Measurements from ENCODE around the gene ATP13A3. TPM values are rescaled to one million over a fixed set of nuclear protein-coding genes. Genes with fewer than 3 reads are reported as not detected.
"Not testable (repeated sequence)": the region's sequence is repeated elsewhere in the genome, so short reads cannot be mapped to it uniquely, and the experiment has no call there.

The ATP13A3 gene
- total and polyA plus RNA-seq, 2 donors (not counting 1 experiment from before 2014, with no cell fraction given): 222 to 285 TPM

- no peaks in the 10 kb centered on the region for H4K20me1 ChIP-seq (ENCODE audit: control insufficient read depth, extremely low read depth, insufficient read depth, low read length)
- H3K9ac ChIP-seq (ENCODE audit: insufficient read depth, low read length): no peak overlapping the region
- no peak overlapping the region for H3K27ac ChIP-seq (ENCODE audit: insufficient read depth, low read length)
- TF ChIP-seq EZH2 (IDR thresholded peaks at IDR 0.05; ENCODE audit: low read length, missing control alignments) (no peak), CTCF (conservative IDR thresholded peaks at IDR 0.05 in 1 of 2, IDR thresholded peaks at IDR 0.05 in 1 of 2; ENCODE audit: low read depth in 1 of 2, low read length in 2 of 2) (no peak)
- no peak overlapping the region for H3K4me2 ChIP-seq (ENCODE audit: extremely low read depth, insufficient read depth, low read length)
- H3K36me3 ChIP-seq (ENCODE audit: control insufficient read depth, insufficient read depth, low read length): no peaks in the 10 kb centered on the region
- H3K9me3 ChIP-seq (ENCODE audit: control insufficient read depth, insufficient read depth, low read depth, low read length): no peaks in the 10 kb centered on the region
- no peak overlapping the region for H2AFZ ChIP-seq (ENCODE audit: low read length)
- no peaks in the 10 kb centered on the region for H3K27me3 ChIP-seq (ENCODE audit: control insufficient read depth, insufficient read depth, low read length)
- peak in 1 of 2 donors; percentile 95 for DNase-seq (ENCODE audit: low read depth in 2 of 2)
- peaks cover 5% of the 10 kb centered on the region for H3K4me1 ChIP-seq (ENCODE audit: control insufficient read depth, extremely low read depth, insufficient read depth, low read length)
- H3K4me3 ChIP-seq (replicated peaks in 1 of 4; ENCODE audit: control extremely low read depth in 1 of 4, insufficient read depth in 1 of 4, low read depth in 3 of 4, low read length in 4 of 4): no peak overlapping the region
- no peaks in the 10 kb centered on the region for H3K79me2 ChIP-seq (ENCODE audit: control insufficient read depth, insufficient read depth, low read length)
These were observed 16.3 kb upstream of the ATP13A3 start for GRCh38 chr3:194503081-194503531.

DNA sequence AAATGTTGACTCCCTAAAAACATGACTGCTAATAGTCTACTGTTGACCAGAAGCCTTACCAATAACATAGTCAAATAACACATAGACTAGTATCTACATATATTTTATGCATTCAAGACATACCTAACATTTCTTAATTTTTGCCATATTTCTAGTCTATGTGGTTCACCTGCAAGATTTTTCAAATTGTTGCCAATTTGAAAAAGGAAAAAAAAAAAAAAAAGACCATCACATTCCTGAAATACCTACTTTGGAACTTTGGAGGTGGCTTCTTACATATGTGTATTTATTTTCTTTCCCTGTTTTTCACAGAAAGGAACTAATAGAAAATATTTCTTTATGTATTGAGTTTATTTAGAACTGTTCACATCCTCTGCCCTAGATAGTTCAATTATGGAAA lies 13.4 kb upstream of the ATP13A3 start:
- Histone ChIP-seq H3K4me3 (replicated peaks in 1 of 4; ENCODE audit: control extremely low read depth in 1 of 4, insufficient read depth in 1 of 4, low read depth in 3 of 4, low read length in 4 of 4) (no peak overlapping the region), H3K36me3 (ENCODE audit: control insufficient read depth, insufficient read depth, low read length) (no peaks in the 10 kb centered on the region), H3K27ac (ENCODE audit: insufficient read depth, low read length) (no peak overlapping the region), H3K9me3 (ENCODE audit: control insufficient read depth, insufficient read depth, low read depth, low read length) (no peaks in the 10 kb centered on the region), H3K4me1 (ENCODE audit: control insufficient read depth, extremely low read depth, insufficient read depth, low read length) (peaks cover 4% of the 10 kb centered on the region), H3K27me3 (ENCODE audit: control insufficient read depth, insufficient read depth, low read length) (no peaks in the 10 kb centered on the region), H3K4me2 (ENCODE audit: extremely low read depth, insufficient read depth, low read length) (no peak overlapping the region), H3K9ac (ENCODE audit: insufficient read depth, low read length) (no peak overlapping the region), H4K20me1 (ENCODE audit: control insufficient read depth, extremely low read depth, insufficient read depth, low read length) (no peaks in the 10 kb centered on the region), H3K79me2 (ENCODE audit: control insufficient read depth, insufficient read depth, low read length) (no peaks in the 10 kb centered on the region), H2AFZ (ENCODE audit: low read length) (no peak overlapping the region)
- no peak for DNase-seq (ENCODE audit: low read depth in 2 of 2)
- TF ChIP-seq EZH2 (IDR thresholded peaks at IDR 0.05; ENCODE audit: low read length, missing control alignments): no peak
- TF ChIP-seq CTCF (conservative IDR thresholded peaks at IDR 0.05 in 1 of 2, IDR thresholded peaks at IDR 0.05 in 1 of 2; ENCODE audit: low read depth in 1 of 2, low read length in 2 of 2): no peak

DNA sequence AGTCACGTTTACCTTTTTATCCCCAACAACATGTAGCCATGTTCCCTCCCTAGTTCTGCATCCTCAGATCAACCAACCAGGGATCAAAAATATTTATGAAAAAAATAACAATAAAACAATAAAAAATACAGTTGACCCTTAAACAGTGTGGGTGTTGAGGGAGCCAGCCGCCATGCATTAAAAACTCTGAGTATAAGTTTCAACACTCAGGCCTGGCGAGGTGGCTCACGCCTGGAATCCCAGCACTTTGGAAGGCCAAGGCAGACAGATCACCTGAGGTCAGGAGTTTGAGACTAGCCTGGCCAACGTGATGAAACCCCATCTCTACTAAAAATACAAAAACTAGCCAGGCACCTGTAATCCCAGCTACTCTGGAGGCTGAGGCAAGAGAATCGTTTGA lies 12.7 kb upstream of the ATP13A3 start:
- DNase-seq (ENCODE audit: low read depth in 2 of 2); H3K79me2 ChIP-seq (ENCODE audit: control insufficient read depth, insufficient read depth, low read length); H3K4me1 ChIP-seq (ENCODE audit: control insufficient read depth, extremely low read depth, insufficient read depth, low read length); H3K9ac ChIP-seq (ENCODE audit: insufficient read depth, low read length); H3K4me2 ChIP-seq (ENCODE audit: extremely low read depth, insufficient read depth, low read length); H3K9me3 ChIP-seq (ENCODE audit: control insufficient read depth, insufficient read depth, low read depth, low read length); H3K27ac ChIP-seq (ENCODE audit: insufficient read depth, low read length); H4K20me1 ChIP-seq (ENCODE audit: control insufficient read depth, extremely low read depth, insufficient read depth, low read length); H3K36me3 ChIP-seq (ENCODE audit: control insufficient read depth, insufficient read depth, low read length); H2AFZ ChIP-seq (ENCODE audit: low read length); H3K4me3 ChIP-seq (replicated peaks in 1 of 4; ENCODE audit: control extremely low read depth in 1 of 4, insufficient read depth in 1 of 4, low read depth in 3 of 4, low read length in 4 of 4); H3K27me3 ChIP-seq (ENCODE audit: control insufficient read depth, insufficient read depth, low read length): not testable (repeated sequence)
